Epithelial cell of umbilical artery (primary cell): ENCODE data around the gene ATOSA. TPM values are rescaled to one million over a fixed set of nuclear protein-coding genes. Genes with fewer than 3 reads are reported as not detected.

Experiments used
- total RNA-seq: library from RNA; depleted of rRNA; stranded (reverse); fragments of >200 nt; gene quantifications from 2 replicates; pipeline ENCODE4 v1.2.3, GENCODE V29; 2014

ATOSA gene, protein sequence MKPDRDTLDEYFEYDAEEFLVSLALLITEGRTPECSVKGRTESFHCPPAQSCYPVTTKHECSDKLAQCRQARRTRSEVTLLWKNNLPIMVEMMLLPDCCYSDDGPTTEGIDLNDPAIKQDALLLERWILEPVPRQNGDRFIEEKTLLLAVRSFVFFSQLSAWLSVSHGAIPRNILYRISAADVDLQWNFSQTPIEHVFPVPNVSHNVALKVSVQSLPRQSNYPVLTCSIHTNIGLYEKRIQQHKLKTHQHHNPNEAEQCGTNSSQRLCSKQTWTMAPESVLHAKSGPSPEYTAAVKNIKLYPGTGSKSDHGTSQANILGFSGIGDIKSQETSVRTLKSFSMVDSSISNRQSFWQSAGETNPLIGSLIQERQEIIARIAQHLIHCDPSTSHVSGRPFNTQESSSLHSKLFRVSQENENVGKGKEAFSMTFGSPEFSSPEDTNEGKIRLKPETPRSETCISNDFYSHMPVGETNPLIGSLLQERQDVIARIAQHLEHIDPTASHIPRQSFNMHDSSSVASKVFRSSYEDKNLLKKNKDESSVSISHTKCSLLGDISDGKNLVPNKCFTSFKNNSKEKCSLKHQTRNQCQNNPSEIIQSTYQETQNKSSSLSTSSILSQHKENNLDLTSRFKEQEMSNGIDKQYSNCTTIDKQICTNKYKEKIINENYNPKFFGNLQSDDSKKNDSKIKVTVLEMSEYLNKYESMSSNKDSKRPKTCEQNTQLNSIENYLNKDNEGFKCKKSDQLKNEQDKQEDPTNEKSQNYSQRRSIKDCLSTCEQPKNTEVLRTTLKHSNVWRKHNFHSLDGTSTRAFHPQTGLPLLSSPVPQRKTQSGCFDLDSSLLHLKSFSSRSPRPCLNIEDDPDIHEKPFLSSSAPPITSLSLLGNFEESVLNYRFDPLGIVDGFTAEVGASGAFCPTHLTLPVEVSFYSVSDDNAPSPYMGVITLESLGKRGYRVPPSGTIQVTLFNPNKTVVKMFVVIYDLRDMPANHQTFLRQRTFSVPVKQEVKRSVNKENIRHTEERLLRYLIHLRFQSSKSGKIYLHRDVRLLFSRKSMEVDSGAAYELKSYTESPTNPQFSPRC
- 15.6 and 24.0 TPM in 2 replicates for total RNA-seq

DNA sequence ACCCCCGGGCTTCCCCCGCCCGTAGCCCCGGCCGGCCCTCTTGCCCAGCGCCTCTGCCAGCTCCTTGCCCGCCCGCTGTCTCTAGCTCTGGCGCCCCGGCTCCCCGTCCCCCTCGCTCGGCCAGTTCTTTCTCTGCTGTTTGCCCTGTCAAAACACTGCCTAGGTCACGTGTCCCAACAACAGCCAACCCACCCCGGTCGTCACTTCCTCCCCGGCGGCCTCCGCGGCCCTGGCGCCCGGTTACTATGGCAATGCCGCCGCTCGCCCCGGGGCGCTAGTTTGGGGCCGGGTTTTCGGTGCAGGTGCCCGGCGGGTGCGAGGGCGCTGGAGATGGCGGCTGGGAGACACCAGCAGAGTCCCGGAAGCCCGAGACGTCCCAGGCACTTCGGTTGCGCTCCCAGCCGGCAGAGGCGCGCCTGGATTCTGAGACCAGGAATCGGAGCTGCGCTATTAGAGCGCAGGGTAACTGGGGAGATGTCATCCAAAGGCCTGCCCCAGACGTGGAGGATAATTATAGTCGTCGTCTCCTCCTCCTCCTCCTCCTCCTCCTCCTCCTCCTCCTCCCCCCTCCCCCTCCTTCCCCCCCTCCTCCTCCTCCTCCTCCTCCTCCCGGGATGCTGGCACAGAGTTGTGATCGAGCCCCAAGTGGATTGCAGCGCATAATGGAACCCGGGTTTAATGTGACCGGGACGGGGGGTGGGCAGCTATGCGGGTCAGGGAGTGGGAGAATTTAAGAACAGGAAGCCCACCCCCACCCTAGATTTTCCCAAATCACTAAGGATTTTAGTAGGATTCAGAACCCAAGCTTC, at the start of gene ATOSA:
TSS of gene ATOSA (minus strand) at position 157 of the 809 bp plus-strand sequence. CDS start 1,367 bp downstream, outside the sequence.

Other genes starting within 250 kb of the ATOSA start
- 55.2 and 74.4 TPM in 2 replicates for gene MYO5A, start 150.5 kb downstream of the ATOSA start, total RNA-seq
- gene ARPP19, start 110.4 kb downstream of the ATOSA start, total RNA-seq = 136 and 226 TPM in 2 replicates
- not detected in 2 replicates for gene ONECUT1, start 110.9 kb upstream of the ATOSA start, total RNA-seq